IgD-negative memory B cell (primary cell): ENCODE data around the gene SLC16A10. TPM values are rescaled to one million over a fixed set of nuclear protein-coding genes. Genes with fewer than 3 reads are reported as not detected.
"Not testable (repeated sequence)": the region's sequence is repeated elsewhere in the genome, so short reads cannot be mapped to it uniquely, and the experiment has no call there.

ENCODE experiments used
- H3K27ac Mint-ChIP-seq, 3 donors: one replicate each; pipeline ENCODE4 v1.8.0; 2020 to 2022; ENCODE audit warnings: mild to moderate bottlenecking in 3 of 3, mixed read lengths in 3 of 3, moderate library complexity in 1 of 3
- H3K27me3 Mint-ChIP-seq: one replicate; pipeline ENCODE4 v1.8.0; 2021; ENCODE audit warnings: mixed read lengths
- H3K36me3 Mint-ChIP-seq: one replicate; pipeline ENCODE4 v1.8.0; 2020; ENCODE audit warnings: mild to moderate bottlenecking, mixed read lengths
- H3K4me1 Mint-ChIP-seq, 3 donors: one replicate each; pipeline ENCODE4 v1.8.0; 2020 to 2022; ENCODE audit warnings: mixed read lengths in 3 of 3, mild to moderate bottlenecking in 1 of 3
- H3K4me3 Mint-ChIP-seq, 4 donors: one replicate each; pipeline ENCODE4 v1.8.0; 2020 to 2022; ENCODE audit warnings: mild to moderate bottlenecking in 4 of 4, mixed read lengths in 4 of 4, moderate library complexity in 3 of 4
- H3K9me3 Mint-ChIP-seq, 3 donors: one replicate each; pipeline ENCODE4 v1.8.0; 2020 to 2021; ENCODE audit warnings: mixed read lengths in 3 of 3, mild to moderate bottlenecking in 1 of 3
- polyA plus RNA-seq: library from polyadenylated mRNA; unstranded; fragments of 300-500 nt; fragmentation: Illumina TruSeq; gene quantifications from one replicate; pipeline ENCODE4 v1.2.3, GENCODE V29; 2021

The SLC16A10 gene
- polyA plus RNA-seq, 1 donor from 2014 or later = 1.2 TPM

DNA sequence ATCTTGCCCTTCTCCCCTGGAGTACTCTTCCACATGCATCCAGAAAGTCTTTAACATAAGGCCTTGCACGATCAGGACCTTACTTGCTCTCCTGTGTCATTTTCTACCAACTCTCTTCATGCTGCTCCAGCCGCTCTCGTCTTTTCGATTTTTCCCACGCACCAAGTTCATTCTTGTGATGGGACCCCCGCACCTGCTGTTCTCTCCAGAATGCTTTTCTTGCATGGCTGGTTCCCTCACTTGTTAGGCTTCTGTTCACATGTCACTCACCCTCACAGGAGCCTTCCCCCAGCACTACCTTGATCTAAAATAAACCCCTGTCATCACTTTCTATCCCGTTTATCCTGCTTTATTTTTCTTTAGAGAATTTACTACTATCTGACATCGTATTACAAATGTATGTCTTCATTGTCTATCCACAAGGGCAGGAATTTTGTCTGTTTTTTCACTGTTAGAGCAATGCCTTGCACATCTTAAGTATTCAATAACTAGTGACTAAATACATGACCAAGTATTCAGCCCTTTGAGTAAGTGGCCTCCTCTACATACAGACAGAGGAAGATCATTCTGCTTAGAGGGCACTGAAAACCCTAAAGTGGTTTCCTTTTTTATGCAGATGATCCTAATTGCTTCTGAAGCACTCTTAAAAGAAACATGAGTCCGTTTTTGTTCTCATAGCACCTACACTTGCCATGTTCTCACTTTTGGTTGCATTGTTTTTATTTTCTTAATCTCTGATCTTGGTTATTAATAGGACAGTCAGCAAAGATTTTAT, 166.9 kb downstream of the SLC16A10 start:
- Mint-ChIP-seq H3K4me3 (no peak overlapping the region), H3K4me1 (peaks cover 2 to 7% (median 6%) of the 10 kb centered on the region in 3 donors), H3K9me3 (no peaks in the 10 kb centered on the region)

DNA sequence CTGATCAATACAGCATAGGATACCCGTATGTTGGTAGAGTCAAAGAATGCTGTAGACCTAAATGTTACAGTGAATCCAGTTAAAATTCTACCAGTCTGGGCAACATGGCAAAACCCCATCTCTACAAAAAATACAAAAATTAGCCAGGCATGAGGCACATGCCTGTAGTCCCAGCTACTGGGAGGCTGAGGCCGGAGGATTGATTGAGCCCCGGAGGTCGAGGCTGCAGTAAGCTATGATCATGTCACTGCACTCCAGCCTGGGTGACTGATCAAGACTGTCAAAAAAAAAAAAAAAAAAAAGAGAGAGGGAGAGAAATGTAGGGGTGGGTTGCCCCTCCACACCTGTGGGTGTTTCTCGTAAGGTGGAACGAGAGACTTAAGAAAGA, 167.5 kb downstream of the SLC16A10 start:
- no peak overlapping the region for H3K27ac Mint-ChIP-seq
- H3K9me3 Mint-ChIP-seq = no peaks in the 10 kb centered on the region
- peaks cover 2 to 7% (median 6%) of the 10 kb centered on the region in 3 donors for H3K4me1 Mint-ChIP-seq
- H3K27me3 Mint-ChIP-seq = peaks cover 3% of the 10 kb centered on the region
- H3K4me3 Mint-ChIP-seq = no peak overlapping the region
- no peaks in the 10 kb centered on the region for H3K36me3 Mint-ChIP-seq

More for the DNA sequence above, 166.9 kb downstream of the SLC16A10 start:
- Mint-ChIP-seq H3K27me3 (peaks cover 4% of the 10 kb centered on the region), H3K27ac (no peak overlapping the region), H3K36me3 (no peaks in the 10 kb centered on the region)

DNA sequence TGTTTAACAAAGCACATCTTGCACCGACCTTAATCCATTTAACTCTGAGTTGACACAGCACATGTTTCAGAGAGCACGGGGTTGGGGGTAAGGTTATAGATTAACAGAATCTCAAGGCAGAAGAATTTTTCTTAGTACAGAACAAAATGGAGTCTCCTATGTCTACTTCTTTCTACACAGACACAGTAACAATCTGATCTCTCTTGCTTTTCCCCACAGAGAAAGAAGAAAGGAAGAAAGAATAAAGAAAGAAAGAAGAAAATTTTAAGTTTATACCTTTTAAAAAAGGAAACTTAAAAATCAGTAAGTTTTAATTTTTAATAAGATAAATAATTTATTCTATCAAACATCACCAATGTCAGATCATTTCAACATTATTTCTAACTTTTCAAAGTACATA, 168.5 kb downstream of the SLC16A10 start:
- H3K4me1 Mint-ChIP-seq = peaks cover 7 to 13% (median 11%) of the 10 kb centered on the region in 3 donors
- not testable (repeated sequence) for H3K27me3 Mint-ChIP-seq, H3K36me3 Mint-ChIP-seq, H3K9me3 Mint-ChIP-seq, H3K4me3 Mint-ChIP-seq, H3K27ac Mint-ChIP-seq

DNA sequence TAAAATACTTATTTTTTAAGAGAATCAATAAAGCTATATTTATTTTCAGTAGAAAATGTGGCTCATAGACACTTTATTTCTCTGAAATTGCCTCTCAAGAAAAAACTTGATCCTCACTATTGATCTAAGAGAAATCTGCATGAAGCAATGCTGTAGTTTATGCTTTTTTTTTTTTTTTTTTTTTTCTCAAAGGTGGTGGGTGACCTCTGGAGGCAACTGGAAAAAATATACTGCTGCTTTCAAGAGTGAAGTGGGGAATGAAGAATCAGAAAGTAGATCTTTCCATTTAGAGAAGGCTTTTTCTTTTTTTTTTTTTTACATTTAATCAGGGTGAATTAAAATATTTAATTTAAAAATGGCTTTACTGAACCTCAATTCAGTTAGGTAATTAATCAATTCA, 169.3 kb downstream of the SLC16A10 start:
- H3K9me3 Mint-ChIP-seq = no peaks in the 10 kb centered on the region
- H3K27me3 Mint-ChIP-seq = peaks cover 3% of the 10 kb centered on the region
- H3K4me3 Mint-ChIP-seq = no peak overlapping the region
- H3K4me1 Mint-ChIP-seq = peaks cover 10 to 17% (median 14%) of the 10 kb centered on the region in 3 donors
- peak overlapping the region in 1 of 3 donors; percentile 18 for H3K27ac Mint-ChIP-seq
- H3K36me3 Mint-ChIP-seq = no peaks in the 10 kb centered on the region

GRCh38 chr6:111258010-111258409, 170.7 kb downstream of the SLC16A10 start:
- peaks cover 3% of the 10 kb centered on the region for H3K27me3 Mint-ChIP-seq
- H3K27ac Mint-ChIP-seq = peak overlapping the region in 1 of 3 donors; percentile 79
- peak overlapping the region in 1 of 4 donors; percentile 70 for H3K4me3 Mint-ChIP-seq
- no peaks in the 10 kb centered on the region for H3K36me3 Mint-ChIP-seq
- H3K4me1 Mint-ChIP-seq = peaks cover 13 to 22% (median 14%) of the 10 kb centered on the region in 3 donors
- no peaks in the 10 kb centered on the region for H3K9me3 Mint-ChIP-seq

GRCh38 chr6:111258615-111259088, 171.3 kb downstream of the SLC16A10 start:
- Mint-ChIP-seq H3K4me3 (peak overlapping the region; percentile 70 to 91 (median 86)), H3K27ac (peak overlapping the region; percentile 79 to 98 (median 92)), H3K27me3 (peaks cover 3% of the 10 kb centered on the region), H3K9me3 (no peaks in the 10 kb centered on the region), H3K4me1 (peaks cover 13 to 23% (median 14%) of the 10 kb centered on the region in 3 donors), H3K36me3 (no peaks in the 10 kb centered on the region)

- H3K36me3 Mint-ChIP-seq = no peaks in the 10 kb centered on the region
- H3K27ac Mint-ChIP-seq = peak overlapping the region; percentile 79 to 98 (median 92)
- H3K4me3 Mint-ChIP-seq = peak overlapping the region; percentile 70 to 91 (median 86)
- no peaks in the 10 kb centered on the region for H3K9me3 Mint-ChIP-seq
- peaks cover 13 to 25% (median 14%) of the 10 kb centered on the region in 3 donors for H3K4me1 Mint-ChIP-seq
- H3K27me3 Mint-ChIP-seq = peaks cover 3% of the 10 kb centered on the region
Measured at GRCh38 chr6:111259089-111259831, 172.0 kb downstream of the SLC16A10 start.

DNA sequence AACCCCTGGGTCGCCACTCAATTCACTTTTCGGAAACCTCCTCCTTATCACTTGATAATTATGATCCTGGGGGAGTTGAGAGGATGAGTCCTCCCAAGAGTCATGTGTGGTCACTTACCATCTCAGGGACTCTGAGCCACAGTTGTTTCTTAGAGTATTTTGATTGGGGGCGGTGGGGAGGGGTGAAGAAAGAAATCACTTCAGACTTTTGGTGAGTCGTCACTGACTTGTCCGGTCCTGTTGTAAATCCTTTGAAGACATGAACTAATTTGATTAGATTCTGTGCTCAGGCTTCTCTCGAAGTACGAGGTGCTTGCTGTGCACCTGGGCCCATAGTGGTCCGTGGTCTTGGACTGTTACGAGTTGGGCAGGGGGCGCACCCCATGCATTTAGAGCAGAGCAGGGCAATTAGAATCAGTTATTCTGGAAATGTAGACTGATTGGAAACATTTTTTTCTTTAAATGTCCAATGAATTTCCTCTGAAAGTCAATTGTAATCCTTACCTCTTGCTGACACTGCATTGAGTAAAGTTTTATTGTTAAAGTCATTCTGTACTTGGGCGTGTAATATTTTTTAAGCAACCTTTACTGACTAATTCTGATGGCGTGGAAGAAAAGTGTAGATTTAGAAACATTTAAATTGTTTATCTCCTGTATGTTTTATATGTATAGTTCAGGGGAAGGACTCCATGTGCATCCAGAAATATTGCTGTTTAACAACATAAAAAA, 173.4 kb downstream of the SLC16A10 start:
- Mint-ChIP-seq H3K36me3 (no peaks in the 10 kb centered on the region), H3K27ac (peak overlapping the region; percentile 79 to 98 (median 92)), H3K27me3 (no peaks in the 10 kb centered on the region), H3K4me3 (peak overlapping the region; percentile 70 to 91 (median 86)), H3K4me1 (peaks cover 13 to 25% (median 14%) of the 10 kb centered on the region in 3 donors), H3K9me3 (no peaks in the 10 kb centered on the region)

DNA sequence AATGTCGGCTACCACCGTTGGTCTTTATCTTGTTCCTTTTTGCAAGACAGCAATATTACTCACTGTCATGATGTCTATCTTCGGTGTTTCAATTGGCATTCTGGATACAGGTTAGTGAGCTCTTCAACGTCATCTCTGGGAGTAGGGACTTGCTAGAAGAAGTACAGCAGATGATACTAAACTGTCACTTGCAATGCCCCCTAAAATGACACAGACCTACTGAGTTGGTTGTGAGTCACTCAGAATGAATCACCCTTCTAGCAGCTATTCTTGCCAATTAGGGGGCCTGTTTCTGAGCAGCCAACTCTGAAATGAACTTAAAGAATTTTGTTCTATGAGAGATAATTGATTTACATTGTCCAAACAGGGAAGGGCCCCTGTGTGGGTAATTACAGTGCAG, 176.5 kb downstream of the SLC16A10 start:
- Mint-ChIP-seq H3K4me3 (no peak overlapping the region), H3K36me3 (no peaks in the 10 kb centered on the region), H3K27me3 (no peaks in the 10 kb centered on the region), H3K27ac (no peak overlapping the region), H3K9me3 (no peaks in the 10 kb centered on the region), H3K4me1 (peaks cover 16 to 33% (median 31%) of the 10 kb centered on the region in 3 donors)

- H3K4me1 Mint-ChIP-seq = peaks cover 13 to 26% (median 23%) of the 10 kb centered on the region in 3 donors
- H3K9me3 Mint-ChIP-seq = no peaks in the 10 kb centered on the region
- no peaks in the 10 kb centered on the region for H3K27me3 Mint-ChIP-seq
- no peaks in the 10 kb centered on the region for H3K36me3 Mint-ChIP-seq
- H3K4me3 Mint-ChIP-seq = no peak overlapping the region
- H3K27ac Mint-ChIP-seq = peak overlapping the region in 1 of 3 donors; percentile 95
Measured at GRCh38 chr6:111265842-111266241, 178.5 kb downstream of the SLC16A10 start.

DNA sequence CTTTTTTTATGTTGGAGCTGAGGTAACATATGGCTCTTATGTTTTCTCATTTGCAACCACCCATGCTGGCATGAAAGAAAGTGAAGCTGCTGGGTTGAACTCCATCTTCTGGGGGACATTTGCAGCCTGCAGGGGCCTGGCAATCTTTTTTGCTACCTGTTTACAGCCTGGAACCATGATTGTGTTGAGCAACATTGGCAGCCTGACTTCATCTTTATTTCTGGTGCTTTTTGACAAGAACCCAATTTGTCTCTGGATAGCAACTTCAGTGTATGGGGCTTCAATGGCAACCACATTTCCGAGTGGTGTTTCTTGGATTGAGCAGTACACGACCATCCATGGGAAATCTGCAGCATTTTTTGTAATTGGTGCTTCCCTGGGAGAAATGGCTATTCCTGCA, 179.0 kb downstream of the SLC16A10 start:
- peaks cover 10 to 22% (median 20%) of the 10 kb centered on the region in 3 donors for H3K4me1 Mint-ChIP-seq
- peak overlapping the region in 1 of 3 donors; percentile 95 for H3K27ac Mint-ChIP-seq
- H3K9me3 Mint-ChIP-seq = no peaks in the 10 kb centered on the region
- no peaks in the 10 kb centered on the region for H3K36me3 Mint-ChIP-seq
- H3K4me3 Mint-ChIP-seq = no peak overlapping the region
- H3K27me3 Mint-ChIP-seq = no peaks in the 10 kb centered on the region

DNA sequence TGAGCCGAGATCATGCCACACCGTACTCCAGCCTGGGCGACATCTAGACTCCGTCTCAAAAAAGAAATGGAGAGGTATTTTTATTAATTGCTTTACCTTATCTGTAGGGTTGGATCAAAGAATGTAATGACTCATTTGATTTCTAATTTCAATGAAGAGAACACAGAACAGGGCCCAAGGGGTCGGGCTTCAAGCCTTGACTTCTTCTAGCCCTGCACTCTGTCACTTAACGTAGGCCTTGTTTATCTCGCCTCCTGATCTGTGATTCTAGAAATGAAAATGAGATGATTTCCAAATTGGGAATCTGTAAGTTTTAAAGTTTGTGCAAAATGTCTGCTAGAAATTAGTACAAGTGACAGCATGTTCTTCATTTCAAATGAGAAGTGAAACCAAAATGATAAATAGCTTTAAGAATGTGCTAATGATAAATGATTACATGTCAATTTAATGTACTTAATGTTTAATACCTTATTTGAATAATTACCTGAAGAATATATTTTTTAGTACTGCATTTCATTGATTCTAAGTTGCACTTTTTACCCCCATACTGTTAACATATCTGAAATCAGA, 180.5 kb downstream of the SLC16A10 start:
- Mint-ChIP-seq H3K9me3 (no peaks in the 10 kb centered on the region), H3K27ac (no peak overlapping the region), H3K27me3 (no peaks in the 10 kb centered on the region), H3K4me1 (peaks cover 7 to 20% (median 17%) of the 10 kb centered on the region in 3 donors), H3K36me3 (peaks cover 3% of the 10 kb centered on the region), H3K4me3 (peak overlapping the region in 3 of 4 donors; percentile 31 to 70 (median 45))

DNA sequence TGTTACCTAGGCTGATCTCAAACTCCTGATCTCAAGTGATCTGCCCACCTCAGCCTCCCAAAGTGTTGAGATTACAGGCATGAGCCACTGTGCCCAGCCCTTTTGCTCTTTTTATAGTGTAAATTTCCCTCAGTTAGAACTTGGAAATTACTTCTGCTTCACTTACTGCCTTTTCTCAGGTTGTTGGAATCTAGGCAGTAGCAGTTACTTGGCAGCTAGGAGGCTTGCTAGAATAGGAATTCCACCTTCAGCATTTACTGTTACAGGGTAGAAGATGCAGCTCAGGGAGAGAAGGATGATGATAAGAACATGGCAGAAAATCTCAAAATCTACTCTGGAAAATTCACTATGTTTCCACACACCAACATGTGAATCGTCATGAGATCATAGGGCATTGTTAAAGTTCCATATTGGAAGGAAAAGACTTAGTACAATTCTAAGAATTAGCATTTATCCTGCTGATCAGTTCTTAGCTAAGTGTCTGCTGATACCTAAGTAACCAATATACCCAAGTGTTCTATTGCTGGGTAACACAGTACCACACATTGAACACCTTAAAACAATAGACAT, 182.2 kb downstream of the SLC16A10 start:
- peaks cover 11 to 20% (median 16%) of the 10 kb centered on the region in 3 donors for H3K4me1 Mint-ChIP-seq
- peak overlapping the region in 1 of 3 donors; percentile 23 for H3K27ac Mint-ChIP-seq
- H3K27me3 Mint-ChIP-seq = no peaks in the 10 kb centered on the region
- peaks cover 17% of the 10 kb centered on the region for H3K36me3 Mint-ChIP-seq
- H3K9me3 Mint-ChIP-seq = peaks cover 4 to 5% (median 5%) of the 10 kb centered on the region in 3 donors
- H3K4me3 Mint-ChIP-seq = no peak overlapping the region

GRCh38 chr6:111270121-111270520, 182.8 kb downstream of the SLC16A10 start:
- H3K9me3 Mint-ChIP-seq = peaks cover 6 to 8% (median 7%) of the 10 kb centered on the region in 3 donors
- H3K36me3 Mint-ChIP-seq = peaks cover 22% of the 10 kb centered on the region
- H3K4me3 Mint-ChIP-seq = no peak overlapping the region
- H3K27ac Mint-ChIP-seq = no peak overlapping the region
- H3K27me3 Mint-ChIP-seq = no peaks in the 10 kb centered on the region
- H3K4me1 Mint-ChIP-seq = peaks cover 11 to 20% (median 16%) of the 10 kb centered on the region in 3 donors
